Measurements from ENCODE around the gene WASHC3.

Gene WASHC3

GRCh38 chr12:102062419-102062806, 622 bp upstream of the WASHC3 start:
- peak overlapping the region; percentile 93 for H3K4me3 ChIP-seq (ENCODE audit: low read length)
- no peak for DNase-seq (ENCODE audit: low read depth)
- no peak for TF ChIP-seq CTCF (conservative IDR thresholded peaks at IDR 0.05; ENCODE audit: low read depth, low read length)

- TF ChIP-seq CTCF (conservative IDR thresholded peaks at IDR 0.05; ENCODE audit: low read depth, low read length) = no peak
- no peak for DNase-seq (ENCODE audit: low read depth)
Measured at GRCh38 chr12:102061096-102061559, 663 bp downstream of the WASHC3 start.

GRCh38 chr12:102059343-102059742, 2.4 kb downstream of the WASHC3 start:
- DNase-seq (ENCODE audit: low read depth) = no peak
- no peak overlapping the region for H3K4me3 ChIP-seq (ENCODE audit: low read length)
- TF ChIP-seq CTCF (conservative IDR thresholded peaks at IDR 0.05; ENCODE audit: low read depth, low read length) = no peak

More at GRCh38 chr12:102061096-102061559, 663 bp downstream of the WASHC3 start:
- H3K4me3 ChIP-seq (ENCODE audit: low read length) = peak overlapping the region; percentile 93

- no peak overlapping the region for H3K4me3 ChIP-seq (ENCODE audit: low read length)
- TF ChIP-seq CTCF (conservative IDR thresholded peaks at IDR 0.05; ENCODE audit: low read depth, low read length) = no peak
- DNase-seq (ENCODE audit: low read depth) = no peak
Measured at GRCh38 chr12:102054345-102054744, 7.4 kb downstream of the WASHC3 start.

GRCh38 chr12:102053062-102053349, 8.8 kb downstream of the WASHC3 start:
- no peak for DNase-seq (ENCODE audit: low read depth)
- TF ChIP-seq CTCF (conservative IDR thresholded peaks at IDR 0.05; ENCODE audit: low read depth, low read length) = no peak
- no peak overlapping the region for H3K4me3 ChIP-seq (ENCODE audit: low read length)

- TF ChIP-seq CTCF (conservative IDR thresholded peaks at IDR 0.05; ENCODE audit: low read depth, low read length) = no peak
- DNase-seq (ENCODE audit: low read depth) = no peak
- no peak overlapping the region for H3K4me3 ChIP-seq (ENCODE audit: low read length)
Measured at GRCh38 chr12:102052192-102053061, 9.4 kb downstream of the WASHC3 start.

GRCh38 chr12:102051431-102051965, 10.3 kb downstream of the WASHC3 start:
- no peak for TF ChIP-seq CTCF (conservative IDR thresholded peaks at IDR 0.05; ENCODE audit: low read depth, low read length)
- no peak overlapping the region for H3K4me3 ChIP-seq (ENCODE audit: low read length)
- no peak for DNase-seq (ENCODE audit: low read depth)

Measured in retinal pigment epithelial cell (primary cell).